Left renal pelvis (tissue), 4 donors: Measurements from ENCODE around the gene MRPS2. TPM values are rescaled to one million over a fixed set of nuclear protein-coding genes. Genes with fewer than 3 reads are reported as not detected.

Source experiments
- DNase-seq, 4 donors: peaks; one replicate each; pipeline ENCODE4 v3.0.0-alpha.2; 2013; ENCODE audit warnings: low read depth in 4 of 4, low spot score in 3 of 4
- polyA plus RNA-seq, 4 donors: library from polyadenylated mRNA; unstranded; fragments of 120-200 nt; gene quantifications; one replicate each; pipeline ENCODE4 v1.2.1, GENCODE V29; 2013; ENCODE audit not compliant: insufficient read length in 4 of 4

Gene MRPS2
- polyA plus RNA-seq, 4 donors: 34.8 to 56.7 (median 42.5) TPM

- DNase-seq: no peak
These were observed 20.2 kb upstream of the MRPS2 start for GRCh38 chr9:135480071-135480939.

GRCh38 chr9:135480940-135481310, 19.6 kb upstream of the MRPS2 start:
- DNase-seq: no peak

- no peak for DNase-seq
These were observed 18.3 kb upstream of the MRPS2 start for GRCh38 chr9:135482015-135482754.

- DNase-seq: no peak
These were observed 15.8 kb upstream of the MRPS2 start for GRCh38 chr9:135484460-135485277.

- DNase-seq: no peak
These were observed 15.1 kb upstream of the MRPS2 start for GRCh38 chr9:135485385-135485784.

GRCh38 chr9:135485832-135486231, 14.7 kb upstream of the MRPS2 start:
- no peak for DNase-seq

GRCh38 chr9:135486267-135487065, 14.0 kb upstream of the MRPS2 start:
- no peak for DNase-seq

- no peak for DNase-seq
These were observed 13.0 kb upstream of the MRPS2 start for GRCh38 chr9:135487281-135488012.

- DNase-seq: no peak
These were observed 12.5 kb upstream of the MRPS2 start for GRCh38 chr9:135488013-135488330.

- no peak for DNase-seq
These were observed 12.0 kb upstream of the MRPS2 start for GRCh38 chr9:135488527-135488926.

- DNase-seq: no peak
These were observed 11.1 kb upstream of the MRPS2 start for GRCh38 chr9:135489188-135489906.

- DNase-seq: no peak
These were observed 10.2 kb upstream of the MRPS2 start for GRCh38 chr9:135490166-135490870.

- no peak for DNase-seq
These were observed 9.5 kb upstream of the MRPS2 start for GRCh38 chr9:135490980-135491464.

- DNase-seq: no peak
These were observed 8.7 kb upstream of the MRPS2 start for GRCh38 chr9:135491764-135492163.

- no peak for DNase-seq
These were observed 7.4 kb upstream of the MRPS2 start for GRCh38 chr9:135492886-135493669.

GRCh38 chr9:135494791-135495559, 5.5 kb upstream of the MRPS2 start:
- no peak for DNase-seq
